NCI-H526 treated with DMSO at 0.1 percent for 48 hours (cell line): ENCODE results near the gene OSTF1.
A peak's percentile ranks its signal among the peaks of the same experiment; 100 is the strongest.

Experiments used
- DNase-seq: peaks from one replicate; lab custom pipeline; 2025; lab: John Stamatoyannopoulos, UW

OSTF1 gene

DNA sequence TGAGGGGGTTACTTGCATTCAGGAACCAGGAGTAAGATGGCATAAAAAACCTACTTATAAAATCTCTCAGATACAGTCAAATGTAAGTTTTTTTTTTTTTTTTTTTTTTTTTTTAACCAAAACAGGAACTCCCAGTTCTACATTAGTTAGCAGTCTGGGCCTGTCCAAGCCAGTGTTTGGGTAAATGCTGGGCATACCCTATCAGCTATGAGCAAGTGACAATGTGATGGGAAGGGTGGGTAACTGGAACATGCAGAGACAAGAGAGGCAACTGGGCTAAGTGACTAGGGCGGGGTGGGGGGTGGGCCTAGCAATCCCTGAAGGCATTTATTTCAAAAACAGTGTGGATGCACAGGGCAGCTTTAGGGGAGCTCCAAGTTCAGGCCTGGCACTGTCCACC lies 2.7 kb upstream of the OSTF1 start:
- DNase-seq: no peak

DNA sequence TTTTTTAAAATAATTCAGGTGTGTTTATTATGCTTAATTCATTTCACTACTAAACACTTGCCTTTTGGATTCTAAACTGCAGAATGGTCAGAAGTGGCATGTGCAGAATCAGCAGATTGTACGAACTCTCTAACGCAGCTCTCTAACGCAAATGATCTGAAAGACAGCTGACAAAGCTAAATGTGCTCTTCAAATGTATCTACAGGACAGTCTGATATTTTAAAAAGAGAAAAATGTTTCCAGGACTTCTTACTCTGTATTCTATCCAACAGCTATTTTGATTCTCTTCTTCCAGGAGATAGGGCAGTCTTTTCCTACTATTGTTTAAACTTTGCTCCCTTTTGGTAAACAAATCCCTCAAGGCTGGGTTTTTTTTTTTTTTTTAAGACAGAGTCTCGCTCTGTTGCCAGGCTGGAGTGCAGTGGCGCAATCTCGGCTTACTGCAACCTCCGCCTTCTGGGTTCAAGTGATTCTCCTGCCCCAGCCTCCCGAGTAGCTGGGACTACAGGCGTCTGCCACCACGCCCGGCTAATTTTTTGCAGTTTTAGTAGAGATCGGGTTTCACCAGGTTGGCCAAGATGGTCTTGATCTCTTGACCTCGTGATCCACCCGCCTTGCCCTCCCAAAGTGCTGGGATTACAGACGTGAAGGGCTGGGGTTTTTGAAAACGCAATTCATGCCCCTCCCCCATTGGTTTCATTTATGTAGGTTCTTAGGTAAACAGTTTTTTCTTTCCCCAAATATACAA lies 1.6 kb upstream of the OSTF1 start:
- no peak for DNase-seq

DNA sequence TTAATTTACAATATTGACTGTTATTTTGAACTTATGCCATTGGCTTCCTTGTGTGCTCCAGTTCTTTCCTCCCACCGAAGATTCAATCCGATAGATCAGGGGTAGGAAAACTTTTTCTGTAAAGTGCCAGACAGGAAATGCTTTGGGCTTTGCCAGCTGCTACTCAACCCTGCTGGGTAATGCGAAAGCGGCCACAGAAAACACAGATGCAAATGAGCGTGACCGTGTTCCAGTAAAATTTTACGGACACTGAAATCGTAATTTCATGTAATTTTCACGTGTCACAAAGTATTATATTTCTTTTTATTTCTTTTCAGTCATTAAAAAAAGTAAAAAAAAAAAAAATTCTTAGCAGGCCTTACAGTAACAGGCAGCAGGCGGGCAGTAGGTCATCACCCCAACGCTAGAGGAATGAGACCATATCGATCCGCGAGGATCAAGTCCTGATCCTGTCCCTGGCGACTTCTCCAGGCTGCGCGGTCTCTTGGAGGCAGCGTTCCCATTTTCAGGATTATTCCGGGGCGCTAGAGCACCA lies 958 bp upstream of the OSTF1 start:
- no peak for DNase-seq

DNA sequence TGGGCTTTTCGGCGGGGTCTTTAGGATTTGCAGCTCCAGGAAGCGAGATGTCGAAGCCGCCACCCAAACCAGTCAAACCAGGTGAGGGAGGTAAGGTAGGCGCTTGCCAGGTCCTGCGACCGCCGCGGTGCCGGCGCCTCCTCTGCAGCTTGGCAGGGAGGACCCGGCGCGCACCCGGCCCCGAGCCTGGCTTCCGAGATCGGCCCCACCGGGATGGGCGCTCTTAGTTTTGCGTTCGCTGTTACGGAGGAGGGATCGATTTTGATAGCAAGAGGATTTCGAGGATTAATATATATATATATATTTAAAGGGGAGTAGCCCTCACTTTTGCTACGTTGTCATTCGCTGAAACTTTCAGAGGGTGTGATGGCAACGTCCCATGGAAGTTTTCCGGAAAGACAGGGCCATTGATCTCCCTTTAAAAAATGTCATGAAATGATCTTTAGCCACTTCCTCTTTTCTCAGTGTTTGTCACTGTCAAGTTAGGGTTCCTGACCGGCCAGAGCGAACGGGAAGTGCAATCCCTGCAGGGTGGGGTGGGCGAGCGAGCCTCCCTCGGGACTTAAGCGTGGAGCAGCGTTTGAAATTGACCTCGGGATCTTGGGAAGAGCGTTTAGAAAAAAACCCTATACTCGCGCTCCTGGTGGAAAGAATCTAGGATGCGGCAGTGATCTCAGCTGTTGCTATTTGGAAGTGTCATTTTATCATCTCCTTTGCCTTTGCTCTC lies 495 bp downstream of the OSTF1 start:
- DNase-seq: peak; percentile 25

DNA sequence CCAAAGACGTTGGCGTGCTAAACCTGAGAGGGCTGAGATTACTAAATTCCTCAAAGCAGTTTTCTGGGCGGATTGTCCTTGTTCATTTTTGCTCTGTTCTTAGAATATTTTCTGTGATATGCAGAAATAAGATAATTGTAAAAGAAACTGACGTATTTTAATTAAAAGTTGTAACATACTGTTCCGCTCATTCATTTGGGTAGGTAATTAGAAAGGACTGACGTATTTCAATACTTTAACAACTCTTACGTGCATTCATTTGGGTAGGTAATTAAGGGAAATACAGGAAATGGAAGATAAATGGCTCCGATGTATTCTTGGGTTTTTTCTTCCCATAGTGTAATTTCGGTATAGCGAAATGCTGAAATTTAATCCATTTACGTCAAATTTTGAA lies 1.1 kb downstream of the OSTF1 start:
- DNase-seq: no peak

DNA sequence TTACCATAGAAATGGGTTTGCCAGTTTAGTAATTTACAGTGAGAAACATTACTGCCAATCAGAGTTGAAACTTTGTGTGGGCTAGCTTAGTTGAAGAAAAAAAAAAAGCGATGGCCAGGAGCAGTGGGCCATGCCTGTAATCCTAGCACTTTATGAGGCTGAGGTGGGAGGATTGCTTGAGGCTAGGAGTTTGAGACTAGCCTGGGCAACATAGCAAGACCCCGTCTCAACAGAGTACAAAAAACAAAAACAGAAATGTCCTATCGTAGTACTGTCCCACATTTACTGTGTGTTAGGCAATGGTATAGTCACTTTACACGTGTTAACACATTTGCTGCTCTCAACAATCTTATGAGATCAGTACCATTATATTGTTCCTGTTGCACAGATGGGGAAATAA lies 2.3 kb downstream of the OSTF1 start:
- DNase-seq: no peak

DNA sequence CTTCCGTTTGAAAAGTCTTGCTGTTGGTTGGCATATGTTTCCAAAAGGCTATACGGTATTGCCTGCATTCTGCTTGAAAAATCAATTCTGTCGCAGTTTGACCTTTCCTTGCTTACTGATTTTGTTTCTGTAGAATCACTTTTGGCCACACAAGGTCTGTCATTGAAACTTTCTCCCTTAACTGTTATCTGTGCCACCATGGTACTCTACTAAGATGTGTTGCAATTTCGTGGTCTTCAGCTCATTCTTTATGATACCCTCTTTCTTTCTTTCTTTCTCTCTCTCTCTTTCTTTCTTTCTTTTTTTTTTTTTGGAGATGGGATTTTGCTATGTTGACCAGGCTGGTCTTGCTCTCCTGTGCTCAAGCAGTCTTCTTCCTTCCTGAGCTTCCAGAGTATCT lies 4.5 kb downstream of the OSTF1 start:
- DNase-seq: no peak

DNA sequence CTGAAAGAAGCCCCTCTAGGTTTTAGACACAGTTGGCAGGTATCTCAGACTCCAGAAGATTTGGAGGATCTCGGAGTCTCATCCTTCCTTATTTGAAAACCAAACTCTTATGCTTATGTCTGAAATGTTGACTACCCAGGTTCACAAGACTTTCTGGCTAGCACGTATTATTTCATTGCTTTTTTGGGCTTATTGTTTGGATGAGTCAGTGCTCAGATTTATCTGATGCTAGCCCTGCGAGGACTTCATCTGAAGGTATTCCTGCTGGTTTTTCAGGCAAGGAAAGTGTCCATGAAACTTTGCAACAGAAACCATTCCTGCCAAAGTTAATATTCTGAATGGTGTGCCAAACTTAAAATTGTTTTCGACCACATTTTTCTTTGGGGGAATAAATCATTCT lies 8.5 kb downstream of the OSTF1 start:
- no peak for DNase-seq

DNA sequence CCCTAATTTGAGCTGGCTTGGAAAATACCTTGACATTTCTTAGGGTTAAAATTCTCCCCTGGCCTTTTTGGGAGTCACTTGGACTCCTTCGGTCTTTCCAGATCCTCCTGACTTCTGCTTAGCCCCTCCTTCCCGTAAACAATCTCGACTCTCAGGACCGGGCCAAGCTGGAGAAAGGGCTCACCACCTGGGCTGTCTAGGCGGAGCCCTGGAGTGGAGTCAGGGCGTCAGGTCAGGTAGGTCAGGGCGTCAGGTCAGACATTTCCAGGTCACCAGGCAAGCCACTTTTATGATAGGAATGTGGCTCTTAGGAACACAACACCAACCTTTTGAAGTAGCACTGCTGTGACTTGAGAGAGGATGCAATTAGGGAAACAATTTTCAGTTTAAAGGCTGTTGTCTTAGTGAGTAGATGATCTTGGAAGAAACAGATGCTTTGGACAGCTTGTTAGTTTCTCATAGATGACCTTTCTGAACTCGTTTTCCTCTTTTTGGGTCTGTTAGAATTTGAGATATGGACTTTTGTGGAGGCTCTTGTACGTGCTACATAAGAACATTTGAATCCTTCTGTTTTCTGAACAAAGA lies 12.8 kb downstream of the OSTF1 start:
- DNase-seq: no peak

DNA sequence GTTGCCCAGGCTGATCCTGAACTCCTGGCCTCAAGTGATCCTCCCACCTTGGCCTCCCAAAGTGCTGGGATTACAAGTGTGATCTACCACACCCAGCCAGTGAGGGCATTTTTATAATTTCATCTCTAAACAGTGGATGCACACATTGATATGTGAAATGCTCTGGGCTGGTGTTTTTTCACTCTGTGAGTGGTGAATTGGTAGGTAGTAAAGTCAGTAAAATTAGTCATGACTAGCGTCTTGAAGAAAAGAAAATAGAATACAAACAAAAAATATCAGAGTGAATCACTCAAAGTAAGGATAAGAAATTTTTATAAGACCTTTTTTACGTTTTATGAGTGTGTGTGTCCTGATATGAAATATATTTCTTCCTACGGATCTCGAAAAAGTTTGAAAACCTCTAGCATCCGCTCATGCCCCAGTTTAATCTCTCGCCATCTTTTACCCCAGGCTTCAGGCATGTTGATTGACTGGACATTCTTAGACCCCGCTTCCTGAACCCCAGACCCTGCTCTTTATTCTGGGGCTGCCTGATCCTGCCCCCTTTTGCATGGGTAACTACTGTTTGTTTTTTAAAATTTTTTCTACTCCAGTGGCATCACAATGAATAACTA lies 14.0 kb downstream of the OSTF1 start:
- DNase-seq: no peak

DNA sequence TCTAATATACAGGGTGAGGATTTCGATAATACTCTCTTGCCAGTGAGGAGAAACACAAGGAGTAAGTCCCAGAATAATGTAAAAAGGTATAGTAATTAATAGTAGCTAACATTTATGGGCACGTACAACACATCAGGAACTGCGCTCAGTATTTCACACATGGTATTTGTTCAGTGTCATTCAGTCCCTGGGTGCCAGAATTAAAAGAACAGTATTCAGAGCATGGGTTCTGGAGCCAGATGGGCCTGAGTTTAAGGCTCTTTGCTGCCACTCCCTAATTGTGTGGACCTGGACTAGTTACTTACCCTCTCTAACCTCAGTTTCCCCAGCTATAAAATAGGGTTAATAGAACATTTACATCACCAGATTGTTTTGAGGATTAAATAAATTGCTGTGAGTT lies 16.3 kb downstream of the OSTF1 start:
- no peak for DNase-seq

DNA sequence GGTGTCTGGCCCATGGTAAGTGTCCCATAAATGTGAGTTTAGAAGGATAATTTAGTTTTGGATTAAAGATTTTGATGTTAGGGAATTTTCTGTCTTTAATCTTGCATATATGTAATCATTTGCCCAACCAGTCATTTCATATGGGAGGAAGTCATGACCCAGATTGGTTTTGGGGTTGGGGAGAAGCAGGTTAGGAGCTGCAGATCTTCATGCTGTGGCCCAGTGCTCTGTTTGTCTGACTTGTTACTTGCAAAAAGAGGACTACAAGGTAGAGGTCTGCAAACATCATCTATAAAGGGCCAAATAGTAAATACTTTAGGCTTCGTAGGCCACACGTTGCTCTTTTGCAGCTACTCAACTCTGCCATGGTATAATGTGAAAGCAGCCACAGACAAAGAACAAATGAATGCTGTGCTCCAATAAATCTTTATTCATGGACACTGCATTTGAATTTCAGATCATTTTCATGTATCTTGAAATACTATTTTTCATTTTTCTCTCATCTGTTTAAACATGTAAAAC lies 16.8 kb downstream of the OSTF1 start:
- no peak for DNase-seq

DNA sequence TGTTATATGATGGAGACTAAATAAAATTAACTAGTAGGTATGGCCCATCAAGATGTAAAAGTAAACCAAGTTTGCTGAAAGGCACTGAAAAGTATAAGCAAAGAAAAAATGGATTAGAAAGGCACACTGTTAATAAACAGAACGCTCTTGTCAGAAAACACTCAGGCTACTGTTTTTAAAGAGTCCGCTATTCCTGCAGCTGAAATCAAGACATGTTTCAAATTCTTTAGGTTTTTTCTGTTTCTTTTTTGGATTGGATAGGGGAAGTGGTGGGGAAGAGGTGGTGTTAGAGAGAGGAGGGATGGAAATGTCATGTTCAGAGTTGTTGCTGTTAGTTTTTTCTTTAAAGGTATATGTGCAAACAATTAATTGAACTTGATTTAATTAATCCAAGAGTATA lies 17.5 kb downstream of the OSTF1 start:
- DNase-seq: no peak

DNA sequence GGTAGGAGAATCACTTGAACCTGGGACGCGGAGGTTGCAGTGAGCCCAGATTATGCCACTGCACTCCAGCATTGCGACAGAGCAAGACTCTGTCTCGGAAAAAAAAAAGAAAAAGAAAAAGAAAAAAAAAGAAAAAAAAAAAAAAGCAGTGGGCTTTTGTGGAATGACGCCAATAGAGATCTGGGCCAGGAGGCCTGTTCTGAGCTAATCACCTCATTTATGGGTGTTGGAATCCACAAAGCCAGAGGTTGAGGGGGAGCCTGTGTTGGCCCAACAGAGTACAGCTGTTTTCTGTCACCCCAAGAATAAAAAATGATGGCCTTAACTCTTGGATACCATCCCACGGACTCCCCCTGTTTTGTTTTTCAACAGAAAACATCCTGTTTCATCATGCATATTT lies 18.5 kb downstream of the OSTF1 start:
- DNase-seq: no peak

DNA sequence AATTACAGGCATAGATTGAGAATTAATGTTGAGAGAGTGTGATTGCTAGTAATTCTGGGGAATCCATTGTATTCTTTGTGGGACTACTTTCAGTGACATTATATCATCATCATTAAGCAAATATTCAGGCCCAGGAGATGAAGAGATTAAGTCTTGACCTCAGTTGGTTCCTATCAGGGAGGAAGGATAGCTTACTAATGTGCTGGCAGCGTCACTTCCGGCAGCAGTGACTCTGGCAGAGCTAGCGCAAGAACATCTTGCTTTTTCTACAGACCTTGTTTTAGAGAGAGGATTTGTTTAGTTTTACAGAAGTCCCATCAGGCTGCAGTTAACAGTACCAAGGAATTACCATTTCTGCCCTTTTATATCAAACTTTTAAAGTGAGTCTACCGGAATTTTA lies 20.3 kb downstream of the OSTF1 start:
- DNase-seq: no peak

DNA sequence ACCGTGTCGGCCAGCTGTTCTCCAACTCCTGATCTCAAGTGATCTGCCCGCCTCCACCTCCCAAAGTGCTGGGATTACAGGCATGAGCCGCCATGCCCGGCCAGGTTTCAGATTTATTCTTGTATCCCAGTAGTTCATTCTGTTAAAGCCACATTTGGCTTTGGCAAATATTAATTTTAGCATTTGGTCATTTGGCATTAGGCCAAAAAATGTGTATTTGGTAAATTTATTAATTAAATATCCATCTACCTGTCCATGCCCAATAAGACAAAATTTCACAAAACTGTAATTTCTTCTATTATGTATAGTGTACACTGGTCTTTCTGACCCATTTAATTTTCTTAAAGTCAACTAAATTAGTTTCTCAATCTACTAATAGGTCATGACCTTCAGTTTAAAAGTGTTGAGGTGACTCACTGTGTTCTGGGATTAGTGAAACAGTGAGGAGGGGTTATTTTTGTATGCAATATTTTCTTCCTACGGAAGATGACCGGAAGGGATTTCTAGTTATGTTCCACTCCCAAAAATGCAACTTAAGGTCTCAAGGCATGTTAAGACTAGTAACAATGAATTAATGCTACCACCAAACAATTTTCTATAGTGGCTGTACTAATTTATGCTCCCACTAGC lies 21.0 kb downstream of the OSTF1 start:
- no peak for DNase-seq

DNA sequence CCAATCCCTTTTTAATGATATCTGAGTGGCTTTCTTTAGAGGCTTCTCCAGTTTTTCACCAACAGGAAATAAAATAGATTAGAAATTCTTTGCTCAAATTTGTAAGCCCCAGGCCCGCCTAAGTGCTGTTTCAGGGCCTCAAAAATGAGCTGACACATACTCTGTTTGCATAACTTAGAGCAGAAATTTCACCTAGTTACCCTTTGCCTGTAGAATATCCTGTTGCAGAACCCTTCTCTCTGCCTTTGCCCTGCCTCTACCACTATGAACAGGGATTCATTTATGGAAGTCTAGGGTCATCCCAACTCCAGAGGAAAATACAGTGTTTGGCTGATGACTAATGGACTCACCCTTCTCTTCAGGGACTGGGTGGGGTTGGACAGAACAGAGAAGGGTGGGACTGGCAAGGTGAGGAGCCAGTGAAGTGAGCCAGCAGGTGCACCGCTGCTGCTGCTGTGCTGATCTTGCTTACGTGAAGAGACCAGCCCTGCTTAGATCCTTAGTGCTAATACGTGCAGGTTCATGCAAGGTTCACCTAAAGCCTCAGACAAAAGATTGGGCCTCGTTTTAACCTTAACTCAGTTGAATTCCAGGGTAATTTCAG lies 22.8 kb downstream of the OSTF1 start:
- DNase-seq: peak; percentile 21

DNA sequence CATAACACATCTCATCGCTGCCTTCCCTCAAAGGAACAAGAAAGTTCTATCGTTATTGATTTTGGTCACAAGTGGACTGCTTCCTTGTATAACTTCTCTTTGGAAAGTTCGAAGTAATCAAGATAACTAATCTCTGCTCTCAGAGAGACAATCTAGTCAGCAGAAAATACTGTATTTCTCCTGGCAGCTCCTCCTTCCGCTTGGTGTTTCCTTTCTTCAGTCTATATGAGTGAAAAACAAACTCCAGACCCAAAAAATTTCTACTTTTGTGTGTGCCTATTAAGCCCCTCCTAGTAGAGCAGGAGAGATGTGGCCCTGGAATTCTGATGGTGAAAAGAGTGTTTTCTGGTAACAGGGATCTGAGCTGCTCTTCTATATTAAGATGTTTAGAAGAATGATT lies 24.5 kb downstream of the OSTF1 start:
- DNase-seq: no peak

DNA sequence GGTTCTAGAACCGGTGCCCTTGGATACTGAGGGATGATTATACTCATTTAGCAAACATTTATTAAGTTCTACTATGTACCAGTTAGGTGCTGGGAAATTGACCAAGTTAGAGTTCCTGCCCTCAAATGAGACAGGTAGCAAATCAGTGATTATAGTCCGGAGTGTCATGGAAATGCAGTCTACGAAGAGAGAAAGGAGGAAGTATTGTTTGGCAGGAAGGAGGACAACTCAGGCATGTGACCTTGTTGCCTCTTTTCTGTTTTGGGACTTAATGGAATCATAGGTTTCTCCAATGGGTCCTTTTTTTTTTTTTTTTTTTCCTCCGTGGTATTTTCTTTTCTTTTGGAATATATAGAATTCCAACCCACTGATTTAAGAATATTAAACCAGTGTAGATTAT lies 28.0 kb downstream of the OSTF1 start:
- DNase-seq: no peak

DNA sequence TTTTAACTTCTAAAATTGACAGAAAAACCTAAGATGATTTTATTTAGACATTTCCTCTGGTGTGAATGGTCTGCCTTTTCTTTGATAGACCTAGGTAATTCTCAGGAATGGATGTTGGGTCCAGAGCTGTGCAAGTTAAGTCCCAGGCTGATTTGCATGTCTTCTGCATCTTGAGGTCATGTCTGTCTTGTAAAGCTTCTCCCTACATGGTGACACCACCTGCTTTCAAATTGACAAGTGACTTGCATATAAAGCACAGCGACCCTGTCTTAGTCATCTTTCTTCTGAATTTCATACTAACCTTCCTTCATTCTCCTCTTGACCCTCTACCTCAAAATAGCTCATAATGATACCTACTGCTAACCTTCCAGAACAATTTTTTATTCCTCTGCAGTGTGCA lies 29.2 kb downstream of the OSTF1 start:
- no peak for DNase-seq

DNA sequence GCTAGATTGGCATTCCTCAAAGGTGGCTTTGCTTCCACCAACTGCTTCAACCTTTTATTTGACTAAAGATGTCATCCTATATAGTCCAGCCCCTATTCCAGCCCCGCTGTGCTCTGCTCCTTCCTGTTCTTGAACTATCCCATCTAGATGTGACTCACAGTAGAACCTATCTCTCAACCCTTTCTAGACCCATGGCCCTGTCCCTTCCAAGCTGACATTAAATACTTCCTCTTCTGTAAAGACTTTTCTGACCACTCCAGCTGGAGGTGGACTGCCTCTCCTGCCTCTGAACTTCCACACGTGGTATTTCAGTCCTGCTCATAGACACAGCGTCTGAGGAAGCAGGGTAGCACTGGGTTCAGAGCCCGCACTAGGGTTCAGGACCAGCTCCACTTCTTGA lies 32.4 kb downstream of the OSTF1 start:
- no peak for DNase-seq
